Sigmoid colon (tissue), 7 donors: Measurements from ENCODE around the gene HPS6. TPM values are rescaled to one million over a fixed set of nuclear protein-coding genes. Genes with fewer than 3 reads are reported as not detected.

Source experiments
- DNase-seq: peaks from one replicate; pipeline ENCODE4 v3.0.0-alpha.2; 2019
- H3K27ac ChIP-seq, 4 donors: fragments of 200-600 bp; sonication (generic); one replicate each; pipeline ENCODE4 v1.5.1; 2016 to 2019; ENCODE audit warnings: mild to moderate bottlenecking in 1 of 4
- H3K27me3 ChIP-seq, 3 donors: fragments of 200-600 bp; sonication (generic); one replicate each; pipeline ENCODE4 v1.5.1; 2019; ENCODE audit warnings: mild to moderate bottlenecking in 1 of 3
- H3K36me3 ChIP-seq, 4 donors: fragments of 200-600 bp; sonication (generic); one replicate each; pipeline ENCODE4 v1.5.1; 2016 to 2019
- H3K4me1 ChIP-seq, 4 donors: fragments of 200-600 bp; sonication (generic); one replicate each; pipeline ENCODE4 v1.5.1; 2017 to 2019
- H3K4me3 ChIP-seq, 4 donors: fragments of 200-600 bp; sonication (generic); one replicate each; pipeline ENCODE4 v1.5.1; 2017 to 2019; ENCODE audit warnings: mild to moderate bottlenecking in 2 of 4, moderate library complexity in 1 of 4
- H3K9me3 ChIP-seq, 4 donors: fragments of 200-600 bp in 3 of 4; sonication (generic) in 3 of 4; one replicate each; pipeline versions ENCODE4 v1.5.1 to v1.6.1; 2013 to 2019
- EP300 ChIP-seq, 4 donors: sonication (generic); formaldehyde crosslinking; IDR thresholded peaks; one replicate each; pipeline ENCODE4 v1.6.1; 2017; ENCODE audit warnings: antibody characterized with exemption in 4 of 4
- POLR2A ChIP-seq, 2 donors: fragments of 450-650 bp; IDR thresholded peaks; one replicate each; pipeline ENCODE4 v1.6.1; 2016; ENCODE audit warnings: antibody characterized with exemption in 2 of 2, mild to moderate bottlenecking in 2 of 2, moderate library complexity in 2 of 2
- POLR2AphosphoS5 ChIP-seq, 4 donors: sonication (generic); formaldehyde crosslinking; IDR thresholded peaks; one replicate each; pipeline ENCODE4 v1.6.1; 2017; ENCODE audit warnings: antibody characterized with exemption in 4 of 4
- WGBS, 2 donors: extraction: QIAGEN DNeasy Blood & Tissue Kit; methylation state at CpG; one replicate each; pipeline ENCODE4 v1.1.7; 2013; 5-methylcytosine and 5-hydroxymethylcytosine counted together
- intact Hi-C: fragments of 100-400 bp; cut with DNase I; formaldehyde crosslinking; loops from one replicate; pipeline ENCODE4 v1.15.1; 2023
- polyA plus RNA-seq, 3 donors: library from polyadenylated mRNA; stranded (reverse); fragments of 200-250 nt; gene quantifications; one replicate each; pipeline ENCODE4 v1.2.3, GENCODE V29; 2013
- total RNA-seq, 4 donors: library from RNA; depleted of rRNA; stranded (reverse); fragments of >200 nt; gene quantifications; one replicate each; pipeline ENCODE4 v1.1.0, GENCODE V29; 2016
- TF ChIP-seq, protein P1 (sequence below), 4 experiments: fragments of 450-650 bp in 3 of 4; fragments of 200-600 bp in 1 of 4; IDR thresholded peaks; one replicate each; pipeline ENCODE4 v1.5.1; 2016 to 2019; ENCODE audit warnings: antibody characterized with exemption in 4 of 4, mild to moderate bottlenecking in 3 of 4, moderate library complexity in 2 of 4
- donor health status: healthy with polysubstance abuse.
- donor health status: Bipolar disorder and iron deficiency.
- donor health status: healthy.

HPS6 gene
- total RNA-seq (10 to 100 TPM; 12.5 to 18.9 (median 17.2) TPM), polyA plus RNA-seq (10 to 100 TPM in 2 of 3 donors, 1 to 10 TPM in 1; 9.0 to 13.4 (median 11.6) TPM)

DNA sequence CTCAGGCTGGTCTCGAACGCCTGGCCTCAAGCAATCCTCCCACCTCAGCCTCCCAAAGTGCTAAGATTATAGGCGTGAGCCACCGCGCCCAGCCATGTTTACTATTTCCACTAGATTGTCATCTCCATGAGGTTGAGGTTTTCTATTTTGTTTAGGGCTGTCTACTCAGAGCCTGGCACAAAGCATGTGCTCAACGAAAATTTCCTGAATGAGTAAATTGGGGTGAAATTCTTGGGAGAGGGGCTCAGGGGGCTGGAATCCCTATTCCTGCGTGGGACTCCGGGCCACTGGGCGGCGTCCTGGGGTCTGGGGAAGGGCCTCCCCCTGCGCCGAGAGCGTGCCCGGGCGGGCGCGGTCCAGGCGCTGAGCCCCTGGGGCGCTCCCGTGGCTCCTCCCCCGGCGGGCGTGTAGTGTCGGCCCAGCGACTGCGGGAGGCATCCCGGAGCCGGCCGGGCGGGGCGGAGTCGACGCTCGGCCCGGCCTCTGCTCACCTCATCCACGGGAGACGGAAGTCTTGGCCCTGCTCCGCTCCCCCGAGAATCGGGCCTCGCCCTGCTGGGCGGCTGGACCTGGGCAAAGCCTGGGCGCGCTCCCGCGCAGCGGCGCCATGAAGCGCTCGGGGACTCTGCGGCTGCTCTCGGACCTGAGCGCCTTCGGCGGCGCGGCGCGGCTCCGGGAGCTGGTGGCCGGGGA, at the start of gene HPS6:
HPS6 (plus strand) TSS at position 482 of the 693 bp plus-strand sequence; CDS start at position 608, 126 bp downstream.
- intact Hi-C loops, result loop anchor here (1.0 to 2.0 kb wide), 2 partner anchors 9 to 54 kb away; partner anchors contain the start of gene ARMH3
- Histone ChIP-seq H3K9me3 (no peaks in the 10 kb centered on the region), H3K27me3 (no peaks in the 10 kb centered on the region), H3K36me3 (peaks cover 0 to 12% (median 7%) of the 10 kb centered on the region in 4 donors), H3K27ac (peak within 1 kb of the TSS; percentile 90 to 94 (median 93)), H3K4me3 (peak within 1 kb of the TSS; percentile 61 to 87 (median 84)), H3K4me1 (peaks cover 0 to 44% (median 33%) of the 10 kb centered on the region in 4 donors)
- TF ChIP-seq POLR2AphosphoS5 (IDR thresholded peaks at IDR 0.05) (peak; percentile 57 to 89 (median 78)), POLR2A (IDR thresholded peaks at IDR 0.05) (peak; percentile 48 to 50), EP300 (IDR thresholded peaks at IDR 0.05) (no peak)
- TF ChIP-seq, protein P1, sequence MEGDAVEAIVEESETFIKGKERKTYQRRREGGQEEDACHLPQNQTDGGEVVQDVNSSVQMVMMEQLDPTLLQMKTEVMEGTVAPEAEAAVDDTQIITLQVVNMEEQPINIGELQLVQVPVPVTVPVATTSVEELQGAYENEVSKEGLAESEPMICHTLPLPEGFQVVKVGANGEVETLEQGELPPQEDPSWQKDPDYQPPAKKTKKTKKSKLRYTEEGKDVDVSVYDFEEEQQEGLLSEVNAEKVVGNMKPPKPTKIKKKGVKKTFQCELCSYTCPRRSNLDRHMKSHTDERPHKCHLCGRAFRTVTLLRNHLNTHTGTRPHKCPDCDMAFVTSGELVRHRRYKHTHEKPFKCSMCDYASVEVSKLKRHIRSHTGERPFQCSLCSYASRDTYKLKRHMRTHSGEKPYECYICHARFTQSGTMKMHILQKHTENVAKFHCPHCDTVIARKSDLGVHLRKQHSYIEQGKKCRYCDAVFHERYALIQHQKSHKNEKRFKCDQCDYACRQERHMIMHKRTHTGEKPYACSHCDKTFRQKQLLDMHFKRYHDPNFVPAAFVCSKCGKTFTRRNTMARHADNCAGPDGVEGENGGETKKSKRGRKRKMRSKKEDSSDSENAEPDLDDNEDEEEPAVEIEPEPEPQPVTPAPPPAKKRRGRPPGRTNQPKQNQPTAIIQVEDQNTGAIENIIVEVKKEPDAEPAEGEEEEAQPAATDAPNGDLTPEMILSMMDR (IDR thresholded peaks at IDR 0.05), result no peak
- DNase-seq, result peak; percentile 95
- 0 to 1% methylated on average over 61 of the region's 61 CpGs for WGBS, 2 donors

DNA sequence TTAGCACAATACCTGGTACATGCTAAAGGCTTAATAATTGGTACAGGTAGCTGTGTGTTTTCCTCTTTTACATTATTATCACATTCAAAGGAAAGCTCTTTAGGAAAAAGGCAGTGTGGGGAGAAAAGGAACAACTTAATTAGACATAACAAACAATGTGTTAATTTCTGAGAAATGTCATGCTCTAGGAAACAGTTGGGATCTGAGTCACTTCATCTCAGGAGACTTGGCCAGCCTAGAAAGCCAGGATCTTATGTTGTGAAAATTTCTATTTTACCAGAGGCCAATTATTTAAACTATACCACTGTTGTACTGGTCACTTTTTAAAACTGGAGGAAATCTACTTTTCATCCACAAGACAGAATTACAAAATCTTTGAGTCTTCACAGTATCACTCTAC, 48.7 kb upstream of the HPS6 start:
- Histone ChIP-seq H3K4me3 (no peak overlapping the region), H3K9me3 (no peaks in the 10 kb centered on the region), H3K4me1 (no peaks in the 10 kb centered on the region), H3K27ac (no peak overlapping the region), H3K36me3 (peaks cover 0 to 77% (median 13%) of the 10 kb centered on the region in 4 donors), H3K27me3 (no peaks in the 10 kb centered on the region)
- intact Hi-C loops, result no loop called here
- DNase-seq, result no peak
- TF ChIP-seq POLR2A (IDR thresholded peaks at IDR 0.05) (no peak), POLR2AphosphoS5 (IDR thresholded peaks at IDR 0.05) (no peak), EP300 (IDR thresholded peaks at IDR 0.05) (no peak)
- TF ChIP-seq, protein P1 (IDR thresholded peaks at IDR 0.05), result no peak

DNA sequence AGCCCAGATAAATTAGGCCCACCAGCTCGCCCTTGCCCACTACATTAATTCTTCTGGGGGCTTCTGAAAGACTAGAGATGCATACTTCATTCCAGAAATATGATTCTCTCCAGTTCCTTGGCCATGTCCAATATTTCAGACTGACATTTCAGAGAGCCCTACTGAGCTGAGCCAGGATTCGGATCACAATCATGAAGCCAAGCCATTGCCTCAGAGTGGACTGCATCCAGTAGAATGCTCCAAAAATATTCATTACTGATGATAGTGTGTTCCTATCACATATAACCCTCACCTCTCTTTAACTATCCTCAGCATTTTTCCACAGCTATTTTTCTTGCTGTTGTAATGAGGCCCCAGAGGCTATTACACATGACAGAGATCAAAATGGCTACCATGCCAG, 47.9 kb upstream of the HPS6 start:
- peaks cover 0 to 77% (median 18%) of the 10 kb centered on the region in 4 donors for H3K36me3 ChIP-seq
- intact Hi-C loops, result no loop called here

DNA sequence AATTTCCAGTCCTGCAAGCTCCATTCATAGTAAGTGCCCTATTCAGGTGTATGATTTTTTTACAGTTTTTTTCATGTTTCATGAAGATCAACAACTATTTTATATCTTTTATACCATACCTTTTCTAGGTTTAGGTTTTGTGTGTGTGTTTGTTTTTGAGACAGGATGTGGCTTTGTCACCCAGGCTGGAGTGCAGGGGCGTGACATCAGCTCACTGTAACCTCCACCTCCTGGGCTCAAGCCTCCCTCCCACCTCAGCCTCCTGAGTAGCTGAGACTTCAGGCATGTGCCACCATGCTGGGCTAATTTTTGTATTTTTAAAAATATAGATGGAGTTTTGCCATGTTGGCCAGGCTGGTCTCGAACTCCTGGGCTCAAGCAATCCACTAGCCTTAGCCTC, 44.2 kb upstream of the HPS6 start:
- Histone ChIP-seq H3K27me3 (no peaks in the 10 kb centered on the region), H3K4me3 (no peak overlapping the region), H3K36me3 (peaks cover 0 to 89% (median 28%) of the 10 kb centered on the region in 4 donors), H3K4me1 (no peaks in the 10 kb centered on the region), H3K9me3 (no peaks in the 10 kb centered on the region), H3K27ac (no peak overlapping the region)
- no peak for TF ChIP-seq POLR2A (IDR thresholded peaks at IDR 0.05)
- no peak for TF ChIP-seq POLR2AphosphoS5 (IDR thresholded peaks at IDR 0.05)
- TF ChIP-seq, protein P1 (IDR thresholded peaks at IDR 0.05), result no peak
- TF ChIP-seq EP300 (IDR thresholded peaks at IDR 0.05), result no peak
- no peak for DNase-seq
- WGBS, 2 donors, result 89 to 92% methylated on average over 2 of the region's 2 CpGs
- intact Hi-C loops, result no loop called here

More for the DNA sequence above, 47.9 kb upstream of the HPS6 start:
- H3K4me1 ChIP-seq, result no peaks in the 10 kb centered on the region
- 90 to 93% methylated on average over 2 of the region's 2 CpGs for WGBS, 2 donors
- H3K4me3 ChIP-seq, result no peak overlapping the region
- no peaks in the 10 kb centered on the region for H3K27me3 ChIP-seq
- DNase-seq, result no peak
- TF ChIP-seq EP300 (IDR thresholded peaks at IDR 0.05) (no peak), POLR2AphosphoS5 (IDR thresholded peaks at IDR 0.05) (no peak), POLR2A (IDR thresholded peaks at IDR 0.05) (no peak)
- TF ChIP-seq, protein P1 (IDR thresholded peaks at IDR 0.05), result no peak
- H3K27ac ChIP-seq, result no peak overlapping the region
- H3K9me3 ChIP-seq, result no peaks in the 10 kb centered on the region
